CD4-positive, CD25-positive, alpha-beta regulatory T cell (primary cell): ENCODE measurements around the gene QARS1. TPM values are rescaled to one million over a fixed set of nuclear protein-coding genes. Genes with fewer than 3 reads are reported as not detected.

ENCODE experiments used
- ATAC-seq, 2 donors: fragments of 150-1000 bp; cut with Tn5 transposase; one replicate each; pipeline ENCODE4 v1.10.0; 2021; ENCODE audit warnings: low read depth in 2 of 2, moderate number of reproducible peaks in 2 of 2, moderate library complexity in 1 of 2
- DNase-seq, 3 donors: peaks; one replicate each; pipeline versions ENCODE4 v3.0.0 to v3.0.0-alpha.2; 2012 to 2022; ENCODE audit warnings: mixed read lengths in 1 of 3
- H3K27ac ChIP-seq: one replicate; pipeline ENCODE4 v1.7.0; 2013; ENCODE audit warnings: mild to moderate bottlenecking, low read length; ENCODE audit not compliant: insufficient read depth, poor library complexity, severe bottlenecking
- H3K27me3 ChIP-seq: one replicate; pipeline ENCODE4 v1.7.0; 2013; ENCODE audit warnings: low read length; ENCODE audit not compliant: control insufficient read depth, insufficient read depth
- H3K36me3 ChIP-seq: one replicate; pipeline ENCODE4 v1.7.0; 2013; ENCODE audit warnings: mild to moderate bottlenecking, low read length, moderate library complexity; ENCODE audit not compliant: control insufficient read depth, insufficient read depth
- H3K4me1 ChIP-seq: 2 replicates; pipeline ENCODE4 v1.7.0; 2013; ENCODE audit warnings: mild to moderate bottlenecking, low read length; ENCODE audit not compliant: insufficient read depth, control insufficient read depth, poor library complexity, severe bottlenecking
- H3K4me3 ChIP-seq: one replicate; pipeline ENCODE4 v1.7.0; 2013; ENCODE audit warnings: low read depth, mild to moderate bottlenecking, low read length, moderate library complexity
- H3K9me3 ChIP-seq, 2 experiments: 1 replicate in 1 of 2; 2 replicates in 1 of 2; pipeline ENCODE4 v1.7.0; 2013; ENCODE audit warnings: low read length in 2 of 2, mild to moderate bottlenecking in 1 of 2, moderate library complexity in 1 of 2; ENCODE audit not compliant: control insufficient read depth in 2 of 2
- H3K27ac Mint-ChIP-seq, 3 donors: one replicate each; pipeline ENCODE4 v1.8.0; 2020 to 2022; ENCODE audit warnings: mild to moderate bottlenecking in 3 of 3, mixed read lengths in 3 of 3, moderate library complexity in 2 of 3
- H3K27me3 Mint-ChIP-seq: one replicate; pipeline ENCODE4 v1.8.0; 2022; ENCODE audit warnings: mild to moderate bottlenecking, mixed read lengths
- H3K36me3 Mint-ChIP-seq: one replicate; pipeline ENCODE4 v1.8.0; 2020; ENCODE audit warnings: mixed read lengths
- H3K4me1 Mint-ChIP-seq, 4 donors: one replicate each; pipeline ENCODE4 v1.8.0; 2020 to 2022; ENCODE audit warnings: mixed read lengths in 4 of 4, mild to moderate bottlenecking in 1 of 4
- H3K4me3 Mint-ChIP-seq, 4 donors: one replicate each; pipeline ENCODE4 v1.8.0; 2020 to 2022; ENCODE audit warnings: mild to moderate bottlenecking in 4 of 4, mixed read lengths in 4 of 4, moderate library complexity in 3 of 4
- H3K9me3 Mint-ChIP-seq, 7 donors: one replicate each; pipeline ENCODE4 v1.8.0; 2020 to 2022; ENCODE audit warnings: mixed read lengths in 7 of 7, mild to moderate bottlenecking in 3 of 7, moderate library complexity in 2 of 7
- polyA plus RNA-seq, 4 donors: library from polyadenylated mRNA; unstranded; fragments of 300-500 nt; fragmentation: Illumina TruSeq; gene quantifications; one replicate each; pipeline ENCODE4 v1.2.3, GENCODE V29; 2021
- total RNA-seq: library from RNA; stranded (reverse); gene quantifications from one replicate; pipeline ENCODE4 v1.2.3, GENCODE V29; 2022

Gene QARS1
- total and polyA plus RNA-seq, 5 donors from 2014 or later = 102 to 224 (median 134) TPM

- H3K27ac Mint-ChIP-seq = no peak overlapping the region
- Histone ChIP-seq H3K9me3 (no peaks in the 10 kb centered on the region), H3K27ac (no peak overlapping the region), H3K4me1 (peaks cover 26% of the 10 kb centered on the region), H3K4me3 (no peak overlapping the region), H3K36me3 (peaks cover 3% of the 10 kb centered on the region), H3K27me3 (no peaks in the 10 kb centered on the region)
- peaks cover 5% of the 10 kb centered on the region for H3K27me3 Mint-ChIP-seq
- DNase-seq (no peak), ATAC-seq (no peak)
- H3K4me3 Mint-ChIP-seq = peak overlapping the region in 1 of 4 donors; percentile 19
- H3K4me1 Mint-ChIP-seq = peaks cover 0 to 17% (median 5%) of the 10 kb centered on the region in 4 donors
- peaks cover 0 to 2% (median 0%) of the 10 kb centered on the region in 7 donors for H3K9me3 Mint-ChIP-seq
- no peaks in the 10 kb centered on the region for H3K36me3 Mint-ChIP-seq
Measured at GRCh38 chr3:49123687-49124086, 19.1 kb upstream of the QARS1 start.

DNA sequence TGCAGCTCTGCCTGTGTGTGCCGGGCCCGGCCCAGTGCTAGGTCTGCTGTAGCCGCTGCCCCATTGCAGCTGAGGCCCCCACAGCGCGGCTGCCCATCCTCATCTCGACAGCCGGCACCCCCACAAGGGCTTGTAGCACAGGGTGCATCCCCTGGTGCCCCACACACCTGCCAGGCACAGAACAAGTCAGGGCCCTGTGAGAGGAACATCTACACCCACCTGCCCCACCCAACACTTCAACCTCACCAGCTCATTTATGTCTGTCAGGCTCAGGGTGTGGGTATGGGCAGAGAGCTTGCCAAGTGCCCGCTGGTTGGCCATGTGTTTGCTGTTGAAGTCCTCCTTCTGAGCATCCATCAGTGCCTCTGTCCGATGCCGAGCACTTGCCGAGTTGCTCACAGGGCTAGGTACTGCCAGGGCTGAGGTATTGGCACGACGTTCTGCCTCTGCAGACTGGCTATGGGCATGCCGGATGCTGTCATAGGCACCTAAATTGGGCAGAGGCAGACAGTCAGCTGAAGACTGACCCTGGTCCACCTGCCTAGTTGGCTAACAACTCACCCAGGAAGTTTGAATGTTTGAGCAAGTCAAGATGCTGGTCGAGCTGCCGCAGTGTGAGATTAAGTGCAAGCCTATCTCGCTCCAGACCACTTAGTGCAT is 18.5 kb upstream of the QARS1 start:
- Histone ChIP-seq H3K9me3 (no peaks in the 10 kb centered on the region), H3K4me1 (peaks cover 26% of the 10 kb centered on the region), H3K36me3 (peaks cover 8% of the 10 kb centered on the region), H3K4me3 (no peak overlapping the region), H3K27me3 (no peaks in the 10 kb centered on the region), H3K27ac (no peak overlapping the region)
- Mint-ChIP-seq H3K27ac (peak overlapping the region in 2 of 3 donors; percentile 14 to 67), H3K27me3 (peaks cover 5% of the 10 kb centered on the region), H3K9me3 (peaks cover 0 to 2% (median 0%) of the 10 kb centered on the region in 7 donors), H3K36me3 (no peaks in the 10 kb centered on the region), H3K4me1 (peaks cover 0 to 17% (median 5%) of the 10 kb centered on the region in 4 donors), H3K4me3 (peak overlapping the region in 1 of 4 donors; percentile 19)
- DNase-seq (no peak), ATAC-seq (no peak)

GRCh38 chr3:49122451-49122850 is 17.9 kb upstream of the QARS1 start:
- no peak for ATAC-seq

DNA sequence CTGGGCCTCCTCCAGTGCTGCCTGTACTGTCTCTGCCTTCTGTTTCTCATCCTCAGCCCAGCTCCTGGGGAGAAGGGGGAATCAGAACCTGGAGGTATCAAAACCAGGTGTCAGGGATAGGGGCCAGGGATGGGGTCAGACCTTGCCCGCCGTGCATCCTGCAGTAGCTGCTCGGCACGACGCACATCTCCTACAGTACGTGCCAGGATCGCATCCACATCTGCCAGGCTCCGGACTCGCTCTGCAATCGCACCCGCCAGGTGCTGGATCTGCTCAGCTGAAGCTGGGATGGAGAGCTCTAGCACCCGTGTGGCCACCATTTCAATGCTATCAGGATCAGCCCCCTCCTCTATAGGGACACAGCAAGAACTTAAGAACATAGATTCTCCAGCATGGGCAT is 17.5 kb upstream of the QARS1 start:
- Mint-ChIP-seq H3K9me3 (peaks cover 0 to 1% (median 0%) of the 10 kb centered on the region in 7 donors), H3K27ac (peak overlapping the region; percentile 84 to 94 (median 88)), H3K36me3 (no peaks in the 10 kb centered on the region), H3K27me3 (peaks cover 5% of the 10 kb centered on the region), H3K4me3 (peak overlapping the region; percentile 84 to 89 (median 88)), H3K4me1 (peaks cover 0 to 19% (median 5%) of the 10 kb centered on the region in 4 donors)
- H3K4me3 ChIP-seq = no peak overlapping the region
- no peaks in the 10 kb centered on the region for H3K9me3 ChIP-seq
- DNase-seq (no peak), ATAC-seq (no peak)
- H3K36me3 ChIP-seq = peaks cover 18% of the 10 kb centered on the region
- peak overlapping the region; percentile 91 for H3K27ac ChIP-seq
- H3K4me1 ChIP-seq = peaks cover 26% of the 10 kb centered on the region
- H3K27me3 ChIP-seq = no peaks in the 10 kb centered on the region

More at GRCh38 chr3:49122451-49122850, 17.9 kb upstream of the QARS1 start:
- Mint-ChIP-seq H3K4me3 (peak overlapping the region in 3 of 4 donors; percentile 88 to 89 (median 89)), H3K27ac (peak overlapping the region; percentile 84 to 94 (median 88)), H3K9me3 (peaks cover 0 to 2% (median 0%) of the 10 kb centered on the region in 7 donors), H3K4me1 (peaks cover 0 to 19% (median 5%) of the 10 kb centered on the region in 4 donors), H3K27me3 (peaks cover 5% of the 10 kb centered on the region), H3K36me3 (no peaks in the 10 kb centered on the region)
- peaks cover 26% of the 10 kb centered on the region for H3K4me1 ChIP-seq
- H3K9me3 ChIP-seq = no peaks in the 10 kb centered on the region
- peaks cover 14% of the 10 kb centered on the region for H3K36me3 ChIP-seq
- no peak overlapping the region for H3K27ac ChIP-seq
- no peaks in the 10 kb centered on the region for H3K27me3 ChIP-seq
- DNase-seq = no peak
- H3K4me3 ChIP-seq = no peak overlapping the region

DNA sequence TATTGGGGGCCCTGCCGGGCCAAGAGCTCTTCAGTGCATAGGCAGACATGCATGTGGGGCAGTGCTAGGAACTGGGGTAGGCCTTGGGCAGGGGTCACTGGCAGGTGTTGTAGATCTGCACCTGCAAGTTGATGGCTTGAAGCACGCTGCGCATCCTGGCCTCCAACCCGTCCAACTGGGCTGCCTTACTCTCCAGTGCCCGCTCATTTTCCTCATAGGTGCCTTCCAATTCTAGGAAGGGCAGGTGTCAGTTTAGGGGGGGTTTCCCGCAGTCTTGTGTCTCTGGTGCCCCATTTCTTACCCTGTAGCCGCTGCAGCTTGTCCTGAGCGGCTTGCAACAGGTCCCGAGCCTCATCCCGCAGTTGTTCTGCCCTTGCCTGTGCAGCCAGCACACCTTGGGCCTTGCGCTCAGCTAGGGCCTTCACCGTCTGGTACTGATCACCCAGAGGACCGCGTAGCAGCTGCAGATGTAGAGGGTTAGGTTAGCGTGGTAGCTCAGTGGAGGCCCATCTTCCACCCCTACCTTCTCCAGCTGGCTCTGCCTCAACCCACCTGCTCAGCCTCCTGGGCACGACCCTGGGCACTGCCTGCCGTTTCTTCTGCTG is 16.7 kb upstream of the QARS1 start:
- H3K4me3 Mint-ChIP-seq = peak overlapping the region; percentile 84 to 89 (median 88)
- Histone ChIP-seq H3K27ac (peak overlapping the region; percentile 91), H3K4me1 (peaks cover 26% of the 10 kb centered on the region), H3K27me3 (no peaks in the 10 kb centered on the region), H3K4me3 (peak overlapping the region; percentile 37), H3K9me3 (no peaks in the 10 kb centered on the region), H3K36me3 (peaks cover 26% of the 10 kb centered on the region)
- H3K36me3 Mint-ChIP-seq = peaks cover 5% of the 10 kb centered on the region
- DNase-seq = no peak
- H3K4me1 Mint-ChIP-seq = peaks cover 0 to 22% (median 5%) of the 10 kb centered on the region in 4 donors
- peaks cover 5% of the 10 kb centered on the region for H3K27me3 Mint-ChIP-seq
- H3K9me3 Mint-ChIP-seq = peaks cover 0 to 1% (median 0%) of the 10 kb centered on the region in 7 donors
- H3K27ac Mint-ChIP-seq = peak overlapping the region; percentile 56 to 94 (median 84)
- ATAC-seq = no peak

DNA sequence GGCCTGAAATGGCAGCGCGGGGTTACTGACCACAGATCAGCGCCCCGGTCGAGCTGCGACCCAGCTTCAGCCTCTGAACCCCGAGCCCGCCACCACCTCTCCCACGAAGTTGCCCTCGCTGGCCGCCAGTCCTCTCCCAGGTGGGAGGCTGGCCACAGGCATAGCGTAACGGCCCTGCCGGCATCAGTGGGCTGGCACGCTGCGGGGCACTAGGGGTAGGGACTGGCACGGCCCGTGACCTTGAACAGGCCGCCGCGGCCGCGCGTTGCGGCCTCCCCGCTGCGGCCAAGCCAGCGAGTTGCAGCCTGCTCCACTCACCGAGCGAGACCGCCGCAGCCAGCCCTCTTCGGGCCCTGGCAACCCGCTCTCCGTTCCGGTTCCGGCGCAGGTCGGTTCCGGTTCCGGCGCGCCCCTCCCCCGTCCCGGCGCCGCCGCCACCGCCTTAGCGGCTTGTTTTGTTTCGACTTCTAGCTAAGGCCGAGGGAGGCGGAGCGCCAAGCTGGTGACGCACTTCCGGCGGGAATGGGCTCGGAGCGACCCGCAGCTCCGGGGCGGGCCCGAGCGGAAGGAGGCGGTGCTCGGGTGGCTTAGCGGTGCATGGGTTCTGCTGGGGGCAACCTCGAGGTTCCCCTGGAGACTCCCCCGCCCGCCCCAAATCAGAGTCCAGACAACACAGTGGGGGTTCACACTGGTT is 16.0 kb upstream of the QARS1 start, which contains the start of gene USP19:
TSS of gene USP19 (minus strand) at position 386 of the 694 bp plus-strand sequence. CDS start 1,678 bp downstream, outside the sequence.
- Mint-ChIP-seq H3K9me3 (peaks cover 0 to 1% (median 0%) of the 10 kb centered on the region in 7 donors), H3K4me3 (peak within 1 kb of the TSS; percentile 84 to 89 (median 88)), H3K27ac (peak within 1 kb of the TSS; percentile 66 to 94 (median 94)), H3K36me3 (peaks cover 8% of the 10 kb centered on the region), H3K4me1 (peaks cover 0 to 22% (median 5%) of the 10 kb centered on the region in 4 donors), H3K27me3 (peaks cover 5% of the 10 kb centered on the region)
- Histone ChIP-seq H3K4me1 (peaks cover 26% of the 10 kb centered on the region), H3K27ac (peak within 1 kb of the TSS; percentile 91), H3K4me3 (peak within 1 kb of the TSS; percentile 87), H3K9me3 (no peaks in the 10 kb centered on the region), H3K36me3 (peaks cover 32% of the 10 kb centered on the region), H3K27me3 (no peaks in the 10 kb centered on the region)
- DNase-seq (peak; percentile 94 to 97 (median 94)), ATAC-seq (peak; percentile 91 to 92)

- H3K27ac ChIP-seq = peak overlapping the region; percentile 91
- no peaks in the 10 kb centered on the region for H3K9me3 ChIP-seq
- Mint-ChIP-seq H3K27ac (peak overlapping the region; percentile 66 to 94 (median 94)), H3K4me3 (peak overlapping the region; percentile 84 to 89 (median 88)), H3K4me1 (peaks cover 0 to 22% (median 5%) of the 10 kb centered on the region in 4 donors), H3K36me3 (peaks cover 13% of the 10 kb centered on the region), H3K9me3 (peaks cover 0 to 1% (median 0%) of the 10 kb centered on the region in 7 donors), H3K27me3 (peaks cover 5% of the 10 kb centered on the region)
- H3K36me3 ChIP-seq = peaks cover 37% of the 10 kb centered on the region
- H3K4me1 ChIP-seq = peaks cover 26% of the 10 kb centered on the region
- H3K27me3 ChIP-seq = no peaks in the 10 kb centered on the region
- ATAC-seq = no peak
- DNase-seq = peak in 2 of 3 donors; percentile 11 to 37
- H3K4me3 ChIP-seq = peak overlapping the region; percentile 87
Measured at GRCh38 chr3:49120096-49120437, 15.5 kb upstream of the QARS1 start.
